Endometrium (tissue), 2 donors: ENCODE results near the gene SCLY.

Experiments used
- FAIRE-seq: peaks from 2 replicates; lab custom pipeline; 2012; peaks lifted over from hg19 to GRCh38; lab: Jason Lieb, UNC
- donor health status: control.
- donor health status: control.

Gene SCLY

DNA sequence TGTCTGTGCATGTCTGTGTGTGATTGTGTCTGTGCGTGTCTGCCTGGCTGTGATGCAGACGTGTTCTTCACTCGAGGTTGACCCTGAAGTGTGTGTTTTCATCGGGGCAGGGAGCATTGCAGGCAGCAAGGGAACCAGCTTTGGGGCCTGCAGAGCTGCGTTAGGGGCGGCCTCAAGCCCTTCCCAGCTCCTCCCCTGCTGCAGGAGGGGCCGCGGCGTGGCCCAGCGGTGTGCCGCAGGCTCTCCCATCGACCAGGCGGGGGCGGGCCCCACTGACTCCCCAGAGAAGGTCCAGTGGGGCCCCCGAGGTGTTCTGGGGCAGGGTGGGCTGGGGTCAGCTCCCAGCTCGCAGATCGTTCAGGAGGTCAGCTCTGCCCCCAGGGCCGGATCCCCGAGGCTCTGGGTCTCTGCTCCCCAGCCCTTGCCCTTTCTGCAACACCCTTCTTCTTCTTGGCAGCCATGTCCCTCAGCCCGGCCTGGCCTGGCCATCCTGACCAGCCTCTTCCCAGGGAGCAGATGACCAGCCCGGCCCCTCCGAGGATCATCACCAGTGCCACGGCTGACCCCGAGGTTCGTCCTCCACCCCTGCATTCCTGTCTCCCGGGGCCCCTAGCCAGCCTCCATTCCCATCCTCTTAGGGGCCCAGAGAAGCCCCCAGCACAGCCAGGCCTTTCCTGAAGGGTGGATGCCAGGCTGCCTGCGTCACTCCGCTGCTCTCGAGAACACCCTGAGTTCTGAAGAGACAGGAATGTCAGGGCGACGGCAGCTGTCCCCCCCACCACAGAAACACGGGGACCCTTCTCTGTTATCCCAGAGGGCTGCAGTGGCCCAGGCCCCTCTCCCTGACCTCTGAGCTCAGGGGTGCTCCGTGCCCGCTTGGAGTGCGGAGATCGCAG, 66.6 kb downstream of the SCLY start:
- FAIRE-seq: no peak

DNA sequence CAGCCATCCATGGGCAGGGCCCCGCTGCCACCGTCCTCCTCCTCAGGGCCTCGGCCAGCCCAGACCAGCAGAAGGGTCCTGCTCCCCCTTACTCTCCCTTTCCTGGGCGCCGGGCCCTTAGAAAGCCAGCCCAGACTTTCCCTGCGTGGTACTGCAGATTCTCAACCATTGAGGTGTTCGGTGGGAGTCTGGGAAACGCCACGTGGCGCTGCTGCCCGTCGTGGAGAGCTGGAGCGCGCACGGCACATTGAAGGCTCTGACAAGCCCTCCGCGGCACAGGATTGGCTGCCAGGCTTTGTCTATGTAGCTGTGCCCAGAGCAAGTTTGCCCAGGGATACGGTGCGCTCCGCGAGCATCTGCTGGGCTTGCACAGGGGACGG, 67.2 kb downstream of the SCLY start:
- no peak for FAIRE-seq

DNA sequence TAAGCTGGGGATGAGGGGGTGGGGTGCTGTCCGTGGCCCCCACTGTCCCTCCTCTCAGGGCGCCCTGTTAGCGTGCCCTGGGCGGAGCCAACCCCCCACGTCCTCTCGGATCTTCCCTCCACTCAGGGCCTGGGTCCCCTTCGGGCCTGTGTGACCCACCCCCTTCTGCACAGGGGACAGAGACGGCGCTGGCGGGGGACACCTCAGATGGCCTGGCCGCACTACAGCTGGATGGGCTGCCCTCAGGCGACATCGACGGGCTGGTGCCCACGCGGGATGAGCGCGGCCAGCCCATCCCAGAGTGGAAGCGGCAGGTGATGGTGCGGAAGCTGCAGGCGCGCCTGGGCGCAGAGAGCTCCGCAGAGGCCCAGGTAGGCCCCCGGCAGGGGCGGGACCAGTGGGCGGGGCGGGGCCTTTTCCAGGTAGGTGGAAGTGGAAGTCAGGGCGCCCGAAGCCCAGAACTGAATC, 67.8 kb downstream of the SCLY start:
- FAIRE-seq: no peak

DNA sequence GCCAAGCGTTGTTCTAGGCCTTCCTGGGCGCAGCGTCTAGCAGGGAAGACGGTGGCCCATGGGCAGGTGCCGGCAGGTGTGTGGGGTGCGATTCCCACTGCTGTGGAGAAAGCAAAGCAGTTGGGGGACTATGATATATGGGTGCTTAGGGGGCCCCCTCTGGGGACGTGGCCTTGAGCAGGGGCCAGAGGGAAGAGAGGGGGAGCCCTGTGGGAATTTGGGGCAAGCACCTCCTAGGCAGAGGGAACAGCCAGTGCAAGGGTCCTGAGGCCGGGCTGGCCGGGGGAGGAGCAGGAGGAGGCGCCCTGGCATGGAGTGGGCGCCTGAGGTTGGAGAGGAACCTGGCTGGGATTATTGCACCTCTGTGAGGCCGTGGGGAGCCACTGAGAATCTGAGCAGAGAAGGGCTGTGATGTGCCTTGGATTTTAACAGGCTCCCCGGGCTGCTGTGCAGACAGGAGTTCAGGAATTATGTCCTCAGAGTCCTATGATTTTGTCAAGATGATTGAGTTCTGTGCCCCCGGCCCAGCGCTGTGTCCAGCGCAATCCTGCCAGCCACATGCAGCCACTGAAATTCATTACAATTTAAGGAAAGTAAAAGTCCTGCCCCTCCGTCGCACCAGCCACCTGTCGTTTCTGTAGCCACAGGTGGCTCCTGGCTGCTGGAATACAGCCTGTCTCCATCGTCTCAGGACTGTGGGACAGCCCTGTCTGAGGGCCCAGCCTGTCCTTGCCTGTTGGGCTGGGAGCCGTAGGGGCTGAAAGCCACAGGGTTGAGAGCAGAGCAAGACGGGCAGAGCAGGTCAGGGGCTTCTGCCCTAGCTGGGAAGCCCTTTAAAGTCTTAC, 68.6 kb downstream of the SCLY start:
- FAIRE-seq: no peak

DNA sequence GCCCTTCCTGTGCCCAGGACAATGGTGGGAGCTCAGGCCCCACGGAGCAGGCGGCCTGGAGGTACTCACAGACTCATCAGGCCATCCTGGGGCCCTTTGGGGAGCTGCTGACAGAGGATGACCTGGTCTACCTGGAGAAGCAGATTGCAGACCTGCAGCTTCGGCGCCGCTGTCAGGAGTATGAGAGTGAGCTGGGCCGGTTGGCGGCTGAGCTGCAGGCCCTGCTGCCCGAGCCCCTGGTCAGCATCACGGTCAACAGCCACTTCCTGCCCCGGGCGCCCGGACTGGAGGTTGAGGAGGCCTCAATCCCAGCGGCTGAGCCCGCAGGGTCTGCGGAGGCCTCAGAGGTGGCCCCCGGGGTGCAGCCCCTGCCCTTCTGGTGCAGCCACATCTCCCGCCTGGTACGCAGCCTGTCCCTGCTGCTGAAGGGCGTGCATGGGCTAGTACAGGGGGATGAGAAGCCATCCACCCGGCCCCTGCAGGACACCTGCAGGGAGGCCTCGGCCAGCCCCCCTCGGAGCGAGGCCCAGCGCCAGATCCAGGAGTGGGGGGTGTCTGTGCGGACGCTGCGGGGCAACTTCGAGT, 69.4 kb downstream of the SCLY start:
- no peak for FAIRE-seq

DNA sequence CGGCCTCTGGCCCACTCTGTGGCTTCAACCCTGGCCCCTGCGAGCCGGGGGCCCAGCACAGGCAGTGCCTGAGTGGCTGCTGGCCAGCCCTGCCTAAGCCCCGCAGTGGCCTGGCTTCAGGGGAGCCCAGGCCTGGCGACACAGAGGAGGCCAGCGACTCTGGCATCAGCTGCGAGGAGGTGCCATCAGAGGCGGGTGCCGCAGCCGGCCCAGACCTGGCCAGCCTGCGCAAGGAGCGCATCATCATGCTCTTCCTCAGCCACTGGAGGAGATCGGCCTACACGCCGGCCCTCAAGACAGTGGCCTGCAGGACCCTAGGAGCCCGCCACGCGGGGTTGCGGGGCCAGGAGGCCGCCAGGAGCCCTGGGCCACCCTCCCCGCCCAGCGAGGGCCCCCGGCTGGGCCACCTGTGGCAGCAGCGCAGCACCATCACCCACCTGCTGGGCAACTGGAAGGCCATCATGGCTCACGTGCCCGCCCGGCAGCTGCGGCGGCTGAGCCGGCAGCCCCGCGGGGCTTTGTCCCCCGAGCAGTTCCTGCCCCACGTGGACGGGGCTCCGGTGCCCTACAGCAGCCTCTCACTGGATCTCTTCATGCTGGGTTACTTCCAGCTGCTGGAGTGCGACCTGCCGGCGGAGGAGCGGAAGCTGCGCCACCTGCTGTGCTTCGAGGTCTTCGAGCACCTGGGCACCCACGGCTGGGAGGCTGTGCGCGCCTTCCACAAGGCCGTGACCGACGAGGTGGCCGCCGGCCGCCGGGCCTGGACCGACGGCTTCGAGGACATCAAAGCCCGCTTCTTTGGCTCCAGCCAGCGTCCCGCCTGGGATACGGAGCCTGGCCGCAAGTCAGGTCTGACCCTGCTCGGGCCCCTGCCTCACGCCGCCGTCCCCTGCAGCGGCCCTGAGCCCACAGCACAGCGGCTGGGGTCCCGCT, 70.2 kb downstream of the SCLY start:
- FAIRE-seq: no peak

DNA sequence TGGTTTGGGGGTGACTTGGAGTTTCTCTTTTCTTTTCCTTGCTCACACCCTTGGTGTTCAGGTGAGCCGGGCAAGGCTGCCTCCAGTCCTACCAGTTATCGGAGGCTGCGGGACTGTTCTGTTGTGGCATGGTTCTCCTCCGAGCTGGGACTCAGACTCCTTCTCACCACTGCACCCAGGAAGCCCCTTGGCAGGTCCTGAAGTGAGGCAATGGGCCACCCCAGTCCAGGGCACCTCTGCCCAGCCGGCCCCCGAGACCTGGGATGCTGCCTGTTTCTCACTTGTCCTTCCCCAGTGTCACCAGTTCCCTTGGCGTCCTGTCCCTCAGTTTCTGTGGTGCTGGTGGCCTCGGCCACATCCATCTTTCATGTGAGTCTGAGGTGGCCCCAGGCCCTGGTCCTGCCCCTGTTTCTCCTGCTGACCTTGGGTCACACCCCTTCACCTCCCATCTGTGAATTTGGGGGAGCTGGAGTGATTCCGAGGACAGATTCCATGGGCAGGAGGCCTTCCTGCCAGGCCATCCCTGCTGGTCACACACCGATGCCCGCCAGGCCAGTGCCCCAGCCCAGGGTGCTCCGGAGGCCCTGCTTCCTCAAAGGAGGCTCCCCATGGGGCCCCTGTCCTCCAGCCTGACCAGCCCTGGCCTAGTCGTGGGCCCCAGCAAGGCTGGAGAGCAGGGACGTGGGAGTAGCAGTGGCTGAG, 71.1 kb downstream of the SCLY start:
- no peak for FAIRE-seq

DNA sequence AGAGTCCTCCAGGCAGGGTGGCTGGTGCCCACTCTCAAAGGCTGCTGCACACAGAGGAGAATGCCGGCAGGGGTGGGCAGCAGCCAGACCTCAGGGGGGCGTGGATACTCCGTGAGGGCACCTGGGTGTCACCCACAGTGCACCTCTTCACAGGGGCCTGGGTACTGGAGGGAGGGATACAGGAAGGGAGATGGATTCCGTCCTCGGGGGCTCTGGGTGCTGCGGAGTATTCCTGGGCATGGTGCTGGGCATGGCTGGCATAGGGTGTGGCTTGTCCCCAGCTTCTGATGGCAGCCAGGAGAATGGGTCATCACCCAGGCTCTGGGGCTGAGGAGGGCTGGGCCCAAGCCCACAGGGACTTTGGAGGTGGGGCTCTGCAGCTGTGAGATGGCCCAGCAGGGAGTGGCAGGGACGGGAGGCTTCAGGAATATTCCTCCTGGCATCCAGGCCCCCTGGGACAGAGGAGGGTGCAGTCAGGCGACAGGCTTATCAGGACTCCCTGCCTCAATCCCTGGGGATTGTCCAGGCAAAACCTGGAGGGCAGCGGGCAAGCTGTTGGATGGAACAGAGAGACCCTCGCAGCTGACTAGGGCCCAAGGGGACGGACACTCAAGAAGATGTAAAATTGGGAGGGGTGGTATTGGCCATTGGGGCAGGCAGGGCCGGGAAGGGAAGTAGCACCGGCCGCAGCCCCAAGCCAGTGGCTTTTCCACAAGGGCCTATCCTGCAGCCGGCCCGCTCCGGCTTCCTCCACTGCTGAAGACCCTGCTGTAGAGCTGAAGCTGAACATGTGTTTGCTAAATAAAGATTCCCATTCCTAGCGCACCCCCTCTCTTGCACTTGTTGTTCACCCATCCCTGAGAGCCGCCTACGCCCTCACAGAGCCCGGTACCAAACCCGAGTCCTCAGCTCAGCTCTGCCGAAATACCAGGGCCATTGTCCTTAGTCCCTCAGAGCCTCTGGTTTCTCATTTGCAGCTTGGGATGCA, 72.0 kb downstream of the SCLY start:
- FAIRE-seq: no peak

DNA sequence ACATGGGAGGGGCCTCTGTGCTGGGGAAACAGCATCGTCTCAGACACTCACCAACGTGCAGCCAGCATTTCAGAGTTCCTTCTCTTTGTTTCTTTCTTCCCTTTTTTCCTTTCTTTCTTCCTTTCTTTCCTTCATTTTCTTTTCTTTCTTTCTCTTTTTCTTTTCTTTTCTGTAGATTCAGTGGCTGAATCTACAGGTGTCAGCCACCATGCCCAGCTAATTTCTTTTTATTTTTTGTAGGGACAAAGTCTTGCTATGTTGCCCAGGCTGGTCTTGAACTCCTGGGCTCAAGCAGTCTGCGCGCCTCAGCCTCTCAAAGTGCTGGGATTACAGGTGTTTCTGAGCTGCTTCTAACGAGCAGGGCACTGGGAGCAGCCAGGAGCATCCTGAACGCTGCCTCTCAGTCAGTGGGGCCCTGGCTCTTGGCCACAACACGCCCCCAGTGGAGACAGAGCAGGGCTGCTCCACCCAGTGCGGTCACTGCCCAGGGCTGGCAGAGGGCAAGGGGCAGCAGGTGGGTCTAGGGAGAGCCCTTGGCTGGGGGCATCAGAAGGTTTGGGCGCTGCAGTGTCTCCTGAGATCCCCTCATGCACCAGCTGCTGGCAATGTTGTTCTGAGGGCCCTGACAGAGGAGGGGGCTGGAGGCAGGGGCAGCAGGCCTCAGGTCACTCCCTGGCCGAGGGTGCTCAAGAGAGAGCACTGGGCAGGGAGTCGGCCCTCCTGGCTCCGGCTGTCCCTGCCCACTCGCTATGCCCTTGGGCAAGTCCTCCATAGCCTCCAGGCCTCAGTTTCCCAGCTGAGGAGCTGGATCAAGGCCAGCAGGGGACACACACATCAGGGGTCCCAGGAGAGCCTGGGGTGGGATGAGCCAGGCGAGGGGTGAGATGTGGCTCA, 72.9 kb downstream of the SCLY start:
- no peak for FAIRE-seq

DNA sequence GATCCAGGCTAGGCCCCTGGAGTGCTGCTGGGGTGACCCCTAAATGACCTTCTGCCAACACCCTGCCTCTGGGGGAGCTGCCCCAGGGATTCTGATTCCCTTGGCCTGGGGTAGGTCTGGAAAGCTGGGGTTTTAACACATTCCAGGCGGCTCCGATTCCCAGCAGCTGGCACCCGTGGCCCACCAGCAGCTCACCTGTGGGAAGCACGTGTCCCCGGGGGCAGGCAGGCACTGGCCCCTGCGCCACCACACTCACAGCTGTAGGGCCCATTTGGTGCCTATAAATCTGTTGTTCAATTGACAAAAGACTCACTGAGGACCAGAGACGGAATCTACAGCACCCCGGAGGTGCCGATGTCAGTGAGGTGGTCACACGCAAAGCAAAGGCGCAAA, 73.6 kb downstream of the SCLY start:
- FAIRE-seq: no peak

DNA sequence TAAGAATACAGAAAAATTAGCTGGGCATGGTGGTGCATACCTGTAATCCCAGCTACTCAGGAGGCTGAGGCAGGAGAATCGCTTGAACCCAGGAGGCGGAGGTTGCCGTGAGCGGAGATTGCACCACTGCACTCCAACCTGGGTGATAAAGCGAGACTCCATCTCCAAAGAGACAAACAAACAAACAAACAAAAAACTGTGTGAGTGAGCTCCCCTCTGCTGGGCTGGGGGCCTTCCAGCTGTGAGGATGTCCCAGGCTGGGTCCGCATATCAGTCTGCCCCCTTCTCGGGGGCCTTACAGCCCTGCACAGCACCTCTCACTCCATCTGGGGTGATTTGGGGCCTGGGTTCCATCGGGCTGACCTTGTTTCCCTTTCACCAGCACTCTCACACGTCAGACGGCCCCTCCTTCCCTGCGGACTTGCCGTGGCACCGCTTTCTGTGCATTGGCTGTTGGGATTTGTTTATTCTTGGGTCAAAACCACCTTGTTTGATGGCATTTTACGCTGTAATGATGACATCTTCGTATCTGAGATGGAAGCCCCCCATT, 74.9 kb downstream of the SCLY start:
- no peak for FAIRE-seq

DNA sequence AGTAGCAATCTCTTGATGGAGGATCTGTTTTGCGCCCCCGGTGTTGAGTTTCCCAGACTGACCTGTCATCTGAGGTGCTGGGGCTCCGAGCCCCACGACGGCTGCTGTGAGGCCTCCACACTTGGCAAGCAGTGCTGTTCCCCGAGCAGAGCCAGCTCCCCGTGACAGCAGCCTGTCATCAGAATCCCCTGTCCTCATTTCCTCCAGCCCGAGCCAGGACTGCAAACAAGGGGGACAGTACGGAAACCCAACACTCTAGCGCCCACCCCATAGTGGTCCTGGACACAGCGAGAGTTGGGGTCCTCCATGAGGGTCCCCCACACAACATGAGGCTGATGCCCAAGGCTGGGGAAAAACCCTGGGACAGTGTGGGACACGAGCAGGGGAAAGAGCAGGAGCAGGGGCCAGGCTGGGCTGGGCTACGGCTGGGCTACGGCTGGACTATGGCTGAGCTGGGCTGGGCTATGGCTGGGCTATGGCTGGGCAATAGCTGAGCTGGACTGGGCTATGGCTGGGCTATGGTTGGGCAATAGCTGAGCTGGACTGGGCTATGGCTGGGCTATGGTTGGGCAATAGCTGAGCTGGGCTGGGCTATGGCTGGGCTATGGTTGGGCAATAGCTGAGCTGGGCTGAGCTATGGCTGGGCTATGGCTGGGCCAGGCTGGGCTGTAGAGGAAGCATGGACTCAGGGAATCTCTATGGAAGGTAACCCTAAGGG, 76.2 kb downstream of the SCLY start:
- no peak for FAIRE-seq

DNA sequence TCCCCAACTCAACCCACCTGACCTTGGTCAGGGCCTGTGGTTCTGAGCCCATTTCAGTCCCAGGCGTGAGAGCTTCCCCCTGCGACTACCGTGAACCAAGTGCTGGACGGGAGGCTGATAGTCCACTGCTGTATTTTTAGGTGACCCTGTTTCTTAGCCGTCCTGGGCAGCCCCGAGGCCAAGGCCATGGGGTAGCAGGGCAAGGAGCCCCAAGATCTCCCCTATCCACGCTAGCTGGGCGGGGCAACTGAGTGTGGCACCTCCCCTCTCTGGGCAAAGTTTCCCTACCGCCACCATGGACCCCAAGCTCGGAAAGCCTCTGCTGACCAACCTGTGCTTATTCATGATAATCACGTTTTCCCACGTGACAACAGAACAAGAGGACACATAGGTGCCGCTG, 77.1 kb downstream of the SCLY start:
- no peak for FAIRE-seq

DNA sequence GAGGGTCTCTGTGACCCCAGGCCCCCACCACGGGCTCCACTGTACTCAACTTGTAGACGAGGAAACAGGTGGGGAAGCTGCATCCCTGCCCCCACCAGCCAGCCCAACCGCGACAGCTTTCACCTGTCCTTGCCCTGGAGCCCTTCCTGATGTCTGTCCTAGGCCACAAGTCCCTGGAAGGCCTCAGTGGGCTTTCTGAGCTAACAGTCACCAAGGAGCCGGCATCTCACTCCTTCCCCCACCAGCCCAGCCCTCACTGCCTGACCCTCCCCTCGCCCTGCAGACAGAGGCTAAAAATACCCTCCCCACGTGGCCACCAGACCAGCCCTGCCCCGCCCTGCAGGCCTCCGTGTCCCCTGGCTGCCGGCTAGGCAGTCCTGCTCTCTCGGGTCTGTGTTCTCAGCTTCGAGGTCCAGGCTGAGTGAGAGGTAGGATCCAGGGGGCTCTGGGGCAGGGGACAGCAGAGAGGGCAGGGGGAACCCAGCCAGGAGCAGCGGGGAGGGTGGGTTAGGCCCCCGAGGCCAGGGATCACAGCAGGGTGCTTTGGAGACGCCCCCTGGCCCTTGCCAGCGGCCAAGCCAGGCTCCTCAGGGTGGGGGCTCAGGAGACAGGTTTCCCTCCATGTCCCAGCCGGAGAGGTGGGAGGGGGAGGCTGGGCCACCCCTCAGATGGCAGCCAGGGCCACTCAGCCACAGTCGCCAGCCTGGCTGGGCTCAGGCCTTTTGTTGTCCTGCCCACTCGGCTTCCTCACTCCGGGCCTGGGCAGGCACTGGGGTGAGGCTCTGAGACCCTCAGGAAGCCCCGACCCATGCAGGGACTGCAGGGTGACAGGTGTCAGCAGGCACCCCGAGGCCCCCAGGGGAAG, 77.8 kb downstream of the SCLY start, which contains the start of gene KLHL30:
Gene KLHL30 (plus strand): TSS at position 338 of the 865 bp plus-strand sequence. CDS start 2,087 bp downstream, outside the sequence.
- FAIRE-seq: no peak

DNA sequence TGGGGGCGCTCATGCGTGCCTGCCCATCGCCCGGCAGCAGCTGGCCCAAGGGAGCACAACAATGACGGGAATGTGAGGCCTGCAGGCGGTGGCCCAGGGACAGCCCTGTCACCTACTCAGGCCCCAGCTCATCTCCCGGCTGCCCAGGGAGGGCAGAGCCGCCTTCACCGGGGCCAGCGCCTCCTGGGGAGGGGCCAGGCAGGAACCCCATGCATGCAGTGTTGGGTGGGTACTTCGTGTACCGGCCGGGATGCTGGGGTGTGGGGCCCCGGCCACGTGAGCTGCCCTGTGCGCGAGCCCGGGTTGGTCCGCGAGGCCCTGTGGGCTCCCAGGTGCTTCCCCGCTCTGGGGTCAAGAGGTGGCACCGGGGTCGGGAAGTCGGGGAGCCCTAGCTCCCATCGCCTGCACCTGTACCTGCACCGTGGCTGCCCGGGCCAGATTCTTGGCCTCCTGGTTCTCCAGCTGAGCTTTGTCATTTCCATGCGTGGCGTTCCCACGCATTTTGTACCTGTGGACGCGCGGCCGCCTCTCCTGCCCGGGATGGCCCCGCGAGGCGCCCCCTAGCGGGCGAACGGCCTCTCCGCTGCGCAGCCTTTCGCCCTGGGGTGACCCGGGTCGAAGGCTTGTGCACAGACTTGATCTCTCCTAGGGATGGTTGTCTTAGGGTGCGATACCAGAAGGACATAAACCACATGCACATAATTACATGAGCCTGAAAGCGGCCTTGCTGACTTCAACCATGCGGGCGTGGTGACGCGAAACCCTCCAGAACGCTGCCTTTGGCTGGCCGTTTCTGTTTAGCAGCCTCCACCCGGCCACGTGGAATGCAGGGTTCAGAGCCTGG, 78.6 kb downstream of the SCLY start:
- no peak for FAIRE-seq

DNA sequence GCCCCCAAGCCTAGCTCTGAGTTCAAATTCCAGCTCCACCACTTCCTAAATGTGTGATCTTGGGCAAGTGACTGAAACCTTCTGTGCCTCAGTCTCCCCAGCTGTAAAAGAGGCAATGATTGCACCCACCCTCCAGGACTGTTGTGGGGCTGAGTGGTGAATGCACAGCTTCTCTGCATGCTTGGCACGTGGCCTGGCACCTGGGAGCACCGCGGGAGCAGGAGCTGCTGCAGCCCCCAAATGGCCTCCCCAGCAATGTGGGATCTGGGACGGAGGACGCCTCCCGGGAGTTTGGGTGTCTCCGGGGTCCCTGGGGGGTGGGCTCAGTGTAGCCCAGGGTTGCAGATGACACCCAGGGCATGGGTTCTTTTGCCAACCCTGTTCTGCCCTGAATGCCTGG, 79.2 kb downstream of the SCLY start:
- no peak for FAIRE-seq
